Activated T-helper 2 cell treated with anti-CD3 and anti-CD28 coated beads, Interferon-gamma antibody, Interleukin-2, Interleukin-4, amounts not matched to agents 10 μg/mL and 5 μg/mL and 100 μg/mL, durations not matched to agents 14 hours and 24 hours and 36 hours (primary cell): Measurements from ENCODE around the gene ACTR1A. TPM values are rescaled to one million over a fixed set of nuclear protein-coding genes. Genes with fewer than 3 reads are reported as not detected.

Experiments used
- DNase-seq: peaks from one replicate; pipeline ENCODE4 v3.0.0; 2021; ENCODE audit warnings: low spot score
- H3K27ac Mint-ChIP-seq: one replicate; pipeline ENCODE4 v1.8.0; 2021; ENCODE audit warnings: mixed read lengths
- H3K27me3 Mint-ChIP-seq: one replicate; pipeline ENCODE4 v1.8.0; 2021; ENCODE audit warnings: low read depth, mixed read lengths
- H3K36me3 Mint-ChIP-seq: one replicate; pipeline ENCODE4 v1.8.0; 2021; ENCODE audit warnings: low read depth, mixed read lengths
- H3K4me1 Mint-ChIP-seq: one replicate; pipeline ENCODE4 v1.8.0; 2021; ENCODE audit warnings: low read depth, mixed read lengths
- H3K4me3 Mint-ChIP-seq: one replicate; pipeline ENCODE4 v1.8.0; 2021; ENCODE audit warnings: low read depth, mild to moderate bottlenecking, moderate library complexity, mixed read lengths
- H3K9me3 Mint-ChIP-seq: one replicate; pipeline ENCODE4 v1.8.0; 2021; ENCODE audit warnings: mixed read lengths
- intact Hi-C: fragments of 100-400 bp; cut with micrococcal nuclease; formaldehyde crosslinking; loops from one replicate; pipeline ENCODE4 v1.15.1; 2023
- total RNA-seq: library from RNA; stranded (reverse); gene quantifications from 2 replicates; pipeline ENCODE4 v1.2.3, GENCODE V29; 2022

The ACTR1A gene
- total RNA-seq, 1 donor from 2014 or later = 69.7 TPM

DNA sequence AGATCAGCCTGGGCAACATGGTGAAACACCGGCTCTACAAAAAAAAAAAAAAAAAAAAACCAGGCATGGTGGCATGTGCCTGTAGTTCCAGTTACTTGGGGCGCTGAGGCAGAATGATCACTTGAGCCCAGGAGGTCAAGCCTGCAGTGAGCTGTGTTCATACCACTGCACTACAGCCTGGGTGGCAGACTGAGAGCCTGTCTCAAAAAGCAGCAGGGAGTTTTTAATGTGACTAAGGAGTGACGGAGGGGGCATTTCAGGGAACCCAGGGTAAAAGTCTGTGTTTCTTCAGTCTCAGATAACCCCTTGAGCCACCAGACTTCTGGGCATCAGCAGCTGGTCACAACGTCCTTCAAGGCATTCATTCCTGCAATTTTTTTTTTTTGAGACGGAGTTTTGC is 49.0 kb downstream of the ACTR1A start:
- Mint-ChIP-seq H3K9me3 (no peaks in the 10 kb centered on the region), H3K27me3 (no peaks in the 10 kb centered on the region), H3K36me3 (peaks cover 26% of the 10 kb centered on the region), H3K4me1 (peaks cover 23% of the 10 kb centered on the region), H3K27ac (peak overlapping the region; percentile 26), H3K4me3 (no peak overlapping the region)
- no peak for DNase-seq
- intact Hi-C loops = loop anchor here (1.0 to 2.0 kb wide), 3 partner anchors 8 to 59 kb away; partner anchors contain the start of genes ACTR1A and SUFU

DNA sequence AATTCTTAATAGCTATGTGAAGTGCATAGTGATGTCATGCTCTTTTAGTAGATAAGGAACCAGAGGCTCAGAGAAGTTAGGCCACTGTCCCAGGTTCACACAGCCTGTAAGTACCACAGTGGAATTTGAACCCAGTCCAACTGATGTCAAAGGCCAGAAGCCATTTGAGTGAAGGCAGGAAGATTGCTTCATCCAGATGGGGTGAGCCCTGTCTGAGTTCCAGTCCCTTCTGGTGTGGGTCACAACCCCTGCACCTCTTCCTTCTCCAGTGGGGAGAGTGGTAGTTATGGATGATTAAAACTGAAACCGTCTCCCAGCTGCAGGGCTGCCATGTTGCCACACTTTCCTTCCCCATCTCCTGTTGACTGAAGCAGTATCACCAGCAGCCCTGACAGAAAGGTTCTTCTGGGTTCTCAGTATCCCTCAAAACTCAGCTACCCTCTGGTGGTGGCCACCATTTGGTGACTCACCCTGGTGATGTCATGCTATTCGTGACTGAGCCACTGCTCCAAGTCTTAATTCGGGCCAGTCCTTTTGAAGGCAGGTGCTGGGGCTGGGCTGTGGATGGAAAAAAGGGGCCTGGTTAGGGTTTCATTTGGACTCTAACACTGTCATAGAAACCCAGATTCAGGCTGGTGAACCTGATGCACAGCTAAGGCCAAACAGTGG is 49.7 kb downstream of the ACTR1A start:
- Mint-ChIP-seq H3K27ac (peak overlapping the region; percentile 80), H3K4me3 (peak overlapping the region; percentile 86), H3K36me3 (peaks cover 26% of the 10 kb centered on the region), H3K27me3 (no peaks in the 10 kb centered on the region), H3K4me1 (peaks cover 23% of the 10 kb centered on the region), H3K9me3 (no peaks in the 10 kb centered on the region)
- intact Hi-C loops = loop anchor here (1.0 to 2.0 kb wide), 3 partner anchors 8 to 59 kb away; partner anchors contain the start of genes ACTR1A and SUFU
- DNase-seq = peak; percentile 49

DNA sequence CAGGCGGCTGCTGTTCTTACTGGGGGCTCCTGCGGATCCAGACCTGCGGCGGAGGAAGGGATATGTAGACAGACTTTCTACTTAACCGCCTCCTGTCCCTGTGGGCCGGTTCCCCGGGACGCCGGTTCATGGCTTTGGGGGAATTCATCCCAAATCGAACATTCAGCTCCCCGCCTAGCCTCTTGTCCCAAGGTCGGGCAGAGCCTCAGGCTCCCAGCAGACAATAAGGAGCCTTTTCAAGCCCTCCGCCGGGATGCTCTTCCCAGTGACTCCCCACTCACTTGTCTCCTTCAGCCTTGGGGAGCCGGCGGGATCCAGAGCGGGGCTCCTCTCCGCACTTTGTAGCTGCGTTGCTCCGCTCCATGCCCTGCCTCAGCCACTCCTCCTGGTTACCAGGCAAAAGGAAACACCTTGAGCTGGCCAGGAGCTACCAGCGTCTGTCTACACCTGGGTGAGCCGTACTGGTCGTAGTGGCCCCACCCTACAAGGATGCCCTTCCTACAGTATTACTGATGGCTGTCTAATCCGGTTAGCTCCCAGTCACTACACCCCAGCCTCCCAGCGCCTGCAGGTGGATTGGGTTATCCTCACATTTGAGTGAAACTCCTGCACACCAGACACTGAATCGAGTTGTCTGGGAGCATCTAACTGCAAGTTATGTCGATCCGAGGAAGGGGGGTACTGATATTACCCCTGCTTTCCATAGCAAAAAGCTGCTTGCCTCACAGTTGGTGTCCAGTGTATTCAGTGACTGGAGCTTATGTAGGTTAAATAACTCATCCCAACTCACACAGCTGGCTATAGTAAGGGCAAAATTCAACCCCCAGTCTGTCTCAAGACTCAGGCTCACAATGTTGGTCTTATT is 51.2 kb downstream of the ACTR1A start, which contains the start of gene C10orf95:
Gene C10orf95, minus strand, starts transcription at position 439 of the 865 bp plus-strand sequence. CDS start 450 bp downstream, outside the sequence.
- intact Hi-C loops = no loop called here
- H3K4me3 Mint-ChIP-seq = peak within 1 kb of the TSS; percentile 86
- peak within 1 kb of the TSS; percentile 80 for H3K27ac Mint-ChIP-seq
- peaks cover 26% of the 10 kb centered on the region for H3K36me3 Mint-ChIP-seq
- DNase-seq = no peak
- no peaks in the 10 kb centered on the region for H3K9me3 Mint-ChIP-seq
- no peaks in the 10 kb centered on the region for H3K27me3 Mint-ChIP-seq
- H3K4me1 Mint-ChIP-seq = peaks cover 23% of the 10 kb centered on the region

DNA sequence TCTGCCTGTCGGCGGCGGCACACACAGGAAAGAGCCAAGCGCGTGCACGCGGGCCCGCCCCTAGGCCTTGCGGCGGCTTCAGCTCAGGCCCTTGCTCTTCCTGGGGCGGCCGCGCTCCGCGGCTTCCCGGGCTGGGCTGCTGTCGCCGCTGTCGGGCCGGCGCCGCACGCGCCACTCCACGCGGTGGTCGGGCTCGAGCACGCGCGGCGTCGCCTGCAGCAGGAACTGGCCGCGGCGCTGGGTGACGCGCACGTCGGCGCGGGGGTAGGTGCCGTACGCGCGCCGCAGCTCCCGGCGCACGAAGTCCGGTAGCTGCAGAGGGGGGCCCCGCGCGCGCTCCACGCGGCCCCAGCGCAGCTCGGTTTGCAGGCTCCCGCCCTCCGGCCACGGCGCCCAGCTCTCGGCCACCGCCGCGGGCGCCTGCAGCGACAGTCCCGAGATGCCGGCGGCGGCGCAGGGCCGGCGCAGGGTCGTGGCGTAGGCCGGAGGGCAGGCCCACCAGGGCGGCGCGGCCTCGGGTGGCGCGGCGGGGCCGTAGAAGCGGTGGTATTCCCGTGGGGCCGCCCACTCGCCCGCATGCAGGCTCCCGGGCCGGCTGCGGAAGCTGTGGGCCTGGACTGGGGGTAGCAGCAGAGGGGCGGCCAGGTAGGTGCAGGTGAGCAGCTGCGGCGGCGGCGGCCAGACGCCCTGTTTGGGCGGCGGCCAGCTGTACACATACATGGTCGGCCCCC is 52.0 kb downstream of the ACTR1A start:
- intact Hi-C loops = loop anchor here (1.0 kb wide), 3 partner anchors 18 to 51 kb away; partner anchors contain the start of gene CUEDC2
- Mint-ChIP-seq H3K27ac (peak overlapping the region; percentile 87), H3K4me1 (peaks cover 23% of the 10 kb centered on the region), H3K36me3 (peaks cover 24% of the 10 kb centered on the region), H3K9me3 (no peaks in the 10 kb centered on the region), H3K27me3 (no peaks in the 10 kb centered on the region), H3K4me3 (peak overlapping the region; percentile 94)
- DNase-seq = peak; percentile 88

DNA sequence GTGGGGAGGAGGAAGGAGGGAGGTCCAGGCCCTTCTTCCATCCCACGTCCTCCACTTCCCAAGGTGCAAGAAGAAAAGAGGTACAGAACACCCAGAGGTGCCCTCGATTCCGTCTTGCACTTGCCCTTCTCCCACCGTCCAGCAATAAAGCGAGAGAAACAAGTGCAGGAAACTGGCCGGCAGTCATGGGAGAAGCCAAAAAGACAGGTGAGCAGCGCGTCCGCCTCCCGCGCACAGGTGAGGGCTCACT is 52.5 kb downstream of the ACTR1A start:
- Mint-ChIP-seq H3K27ac (peak overlapping the region; percentile 87), H3K4me1 (peaks cover 23% of the 10 kb centered on the region), H3K27me3 (no peaks in the 10 kb centered on the region), H3K36me3 (peaks cover 21% of the 10 kb centered on the region), H3K4me3 (peak overlapping the region; percentile 94), H3K9me3 (no peaks in the 10 kb centered on the region)
- DNase-seq = no peak
- intact Hi-C loops = loop anchor here (1.0 kb wide), 3 partner anchors 18 to 51 kb away; partner anchors contain the start of gene CUEDC2

DNA sequence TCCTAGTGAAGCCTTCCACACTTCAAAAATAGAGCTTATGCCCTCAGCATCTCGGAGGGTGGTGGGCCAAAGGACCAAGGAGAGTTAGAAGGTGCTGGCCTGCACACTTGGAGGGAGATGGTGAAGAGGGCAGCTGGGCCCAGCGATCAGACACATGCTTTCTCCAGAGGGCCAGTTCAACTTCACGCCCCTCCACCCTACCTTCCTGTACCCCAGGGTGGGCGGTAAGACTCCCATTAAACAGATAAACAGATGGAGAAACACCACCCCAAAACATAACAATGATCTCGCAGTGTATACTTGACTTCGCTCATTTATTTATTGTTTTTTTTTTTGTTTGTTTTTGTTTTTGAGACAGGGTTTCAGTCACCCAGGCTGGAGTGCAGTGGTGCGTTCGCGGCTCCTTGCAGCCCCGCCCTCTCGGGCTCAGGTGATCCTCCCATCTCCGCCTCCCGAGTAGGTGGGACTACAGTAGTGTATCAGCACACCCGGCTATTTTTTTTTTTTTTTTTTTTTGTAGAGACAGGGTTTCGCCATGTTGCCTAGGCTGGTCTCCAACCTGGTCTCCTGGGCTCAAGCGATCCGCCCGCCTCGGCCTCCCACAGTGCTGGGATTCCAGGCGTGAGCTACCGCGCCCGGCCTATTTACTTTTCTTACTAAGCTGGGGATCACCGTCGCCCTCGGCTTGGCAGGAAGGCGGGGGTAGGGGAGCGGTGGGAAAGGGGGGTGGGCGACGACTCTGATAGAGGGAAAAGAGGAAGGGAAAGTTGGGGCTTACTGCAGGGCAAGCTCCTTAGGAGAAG is 53.0 kb downstream of the ACTR1A start:
- peak overlapping the region; percentile 87 for H3K27ac Mint-ChIP-seq
- H3K4me1 Mint-ChIP-seq = peaks cover 23% of the 10 kb centered on the region
- intact Hi-C loops = loop anchor here (1.0 kb wide), 4 partner anchors 13 to 50 kb away; partner anchors contain the start of gene CUEDC2
- H3K9me3 Mint-ChIP-seq = no peaks in the 10 kb centered on the region
- no peaks in the 10 kb centered on the region for H3K27me3 Mint-ChIP-seq
- H3K4me3 Mint-ChIP-seq = peak overlapping the region; percentile 94
- DNase-seq = peak; percentile 82
- H3K36me3 Mint-ChIP-seq = peaks cover 23% of the 10 kb centered on the region

DNA sequence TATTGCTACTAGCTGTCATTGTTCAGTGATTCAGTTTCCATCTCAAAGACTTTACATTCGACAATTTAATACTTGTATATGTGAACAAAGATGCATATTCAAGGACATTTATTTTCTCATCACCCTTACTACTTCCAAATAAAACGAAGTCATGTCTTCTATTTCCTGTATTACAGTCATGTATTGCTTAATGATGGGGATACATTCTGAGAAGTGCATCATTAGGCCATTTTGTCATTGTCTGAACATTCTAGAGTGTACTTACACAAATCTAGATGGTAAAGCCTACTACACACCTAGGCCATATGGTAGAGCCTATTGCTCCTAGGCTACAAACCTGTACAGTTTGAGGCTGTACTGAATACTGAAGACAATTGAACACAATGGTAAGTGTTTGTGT is 57.7 kb downstream of the ACTR1A start:
- Mint-ChIP-seq H3K27me3 (no peaks in the 10 kb centered on the region), H3K4me3 (no peak overlapping the region), H3K4me1 (peaks cover 9% of the 10 kb centered on the region), H3K27ac (no peak overlapping the region), H3K36me3 (peaks cover 3% of the 10 kb centered on the region), H3K9me3 (no peaks in the 10 kb centered on the region)
- DNase-seq = no peak
- intact Hi-C loops = no loop called here

DNA sequence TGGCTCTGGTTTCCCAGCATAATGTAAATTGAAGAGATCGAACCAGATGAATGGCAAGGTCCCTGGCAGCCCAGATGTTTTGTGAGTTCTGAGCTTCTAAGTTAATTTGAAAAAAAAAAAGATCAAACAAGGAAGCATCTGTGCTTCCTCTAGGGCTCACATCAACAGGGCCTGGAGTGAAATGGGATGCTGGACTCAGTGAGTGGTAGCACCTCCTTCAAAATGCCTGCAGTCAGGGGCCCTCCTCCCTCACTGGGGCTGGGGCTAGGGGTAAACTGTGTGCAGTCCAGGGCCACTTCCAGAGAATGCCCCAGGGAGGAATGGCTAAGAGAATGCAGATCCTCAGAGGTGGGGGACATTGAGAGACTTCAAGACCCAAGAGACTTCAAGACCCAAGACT is 64.1 kb downstream of the ACTR1A start:
- no peaks in the 10 kb centered on the region for H3K27me3 Mint-ChIP-seq
- intact Hi-C loops = no loop called here
- H3K4me3 Mint-ChIP-seq = peak overlapping the region; percentile 66
- no peak for DNase-seq
- H3K9me3 Mint-ChIP-seq = no peaks in the 10 kb centered on the region
- peaks cover 37% of the 10 kb centered on the region for H3K4me1 Mint-ChIP-seq
- peaks cover 23% of the 10 kb centered on the region for H3K36me3 Mint-ChIP-seq
- H3K27ac Mint-ChIP-seq = no peak overlapping the region

DNA sequence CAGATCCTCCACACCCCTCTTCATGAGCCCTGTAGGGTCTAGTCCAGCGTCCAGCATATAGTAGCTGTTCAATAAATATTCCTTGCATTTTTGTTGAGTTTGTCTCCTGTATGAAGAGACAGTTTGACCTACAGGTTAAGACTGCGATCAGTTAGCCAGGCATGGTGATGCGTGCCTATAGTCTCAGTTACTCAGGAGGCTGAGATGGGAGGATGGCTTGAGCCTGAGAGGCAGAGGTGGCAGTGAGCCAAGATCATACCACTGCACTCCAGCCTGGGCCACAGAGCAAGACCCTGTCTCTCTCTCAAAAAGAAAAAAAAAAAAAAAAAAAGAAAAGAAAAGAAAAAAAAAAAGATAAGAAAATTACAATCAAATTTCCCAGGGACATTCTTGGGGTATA is 65.0 kb downstream of the ACTR1A start:
- Mint-ChIP-seq H3K9me3 (no peaks in the 10 kb centered on the region), H3K4me1 (peaks cover 43% of the 10 kb centered on the region), H3K36me3 (peaks cover 23% of the 10 kb centered on the region), H3K4me3 (peak overlapping the region; percentile 91), H3K27ac (peak overlapping the region; percentile 38), H3K27me3 (no peaks in the 10 kb centered on the region)
- intact Hi-C loops = no loop called here
- no peak for DNase-seq

DNA sequence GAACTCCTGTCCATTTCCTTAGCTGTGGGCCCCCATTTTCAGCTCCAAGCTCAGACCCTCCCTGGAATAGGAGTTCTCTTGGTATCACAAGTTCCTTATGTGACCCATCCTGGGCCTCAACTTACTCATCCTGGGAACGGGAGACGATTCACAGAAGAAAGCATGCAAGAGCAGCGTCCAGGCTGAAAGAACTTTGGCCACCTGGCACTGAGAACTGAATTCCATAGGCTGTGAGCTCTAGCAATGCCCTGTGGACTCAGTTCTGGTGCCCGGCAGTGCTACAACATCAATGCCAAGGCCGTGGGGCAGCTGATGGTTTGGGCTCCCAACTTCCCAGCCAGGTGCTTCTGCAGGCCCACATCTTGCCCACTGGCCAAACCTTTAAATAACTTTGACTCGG is 66.2 kb downstream of the ACTR1A start:
- no peak for DNase-seq
- Mint-ChIP-seq H3K36me3 (peaks cover 26% of the 10 kb centered on the region), H3K4me3 (peak overlapping the region; percentile 91), H3K27ac (peak overlapping the region; percentile 71), H3K27me3 (no peaks in the 10 kb centered on the region), H3K9me3 (no peaks in the 10 kb centered on the region), H3K4me1 (peaks cover 47% of the 10 kb centered on the region)
- intact Hi-C loops = loop anchor here (1.0 kb wide), 1 partner anchor 13 kb away; no protein-coding TSS in a partner anchor

DNA sequence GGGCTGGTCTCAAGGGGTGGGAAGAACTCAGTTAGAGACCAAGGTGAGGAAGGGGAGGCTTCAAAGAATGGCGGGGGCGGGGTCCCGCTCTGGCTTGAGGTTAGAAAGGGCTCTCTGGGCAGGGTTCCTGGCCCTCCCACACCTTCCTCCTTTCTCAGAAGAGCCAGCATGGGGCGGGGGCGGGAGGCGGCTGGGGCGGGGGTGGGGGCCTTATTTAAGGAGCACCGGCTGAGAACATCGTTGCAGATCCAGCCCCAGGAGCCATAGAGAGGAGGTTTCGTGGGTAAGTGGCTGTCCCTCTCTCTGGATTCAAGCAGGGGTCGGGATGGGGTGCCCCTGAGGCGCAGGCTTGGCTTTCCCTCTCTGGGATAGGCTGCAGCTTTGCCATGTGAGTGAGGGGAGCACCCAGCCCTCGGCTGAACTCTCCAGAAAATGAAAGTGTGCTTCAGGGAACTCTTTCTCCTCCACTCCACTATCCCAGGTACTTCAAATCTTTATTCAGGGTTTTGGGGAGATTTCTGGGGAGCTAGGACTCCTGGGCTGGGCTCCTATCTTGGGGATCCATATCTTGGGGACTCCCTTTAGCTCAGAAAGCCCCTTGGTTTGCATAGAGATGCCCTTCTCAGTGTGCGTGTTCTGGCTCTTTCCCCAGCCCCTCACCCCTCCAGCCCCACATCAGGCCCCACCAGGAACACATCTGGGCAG is 66.8 kb downstream of the ACTR1A start:
- Mint-ChIP-seq H3K9me3 (no peaks in the 10 kb centered on the region), H3K4me1 (peaks cover 47% of the 10 kb centered on the region), H3K36me3 (peaks cover 26% of the 10 kb centered on the region), H3K4me3 (peak overlapping the region; percentile 91), H3K27me3 (no peaks in the 10 kb centered on the region), H3K27ac (peak overlapping the region; percentile 71)
- peak; percentile 52 for DNase-seq
- intact Hi-C loops = loop anchor here (1.0 kb wide), 1 partner anchor 14 kb away; no protein-coding TSS in a partner anchor
